NT2/D1 (cell line): ENCODE results near the gene CCER1.

Experiments
- DNase-seq: peaks from one replicate; pipeline ENCODE4 v3.0.0-alpha.2; 2011; ENCODE audit warnings: low read depth, low spot score
- H3K27me3 ChIP-seq: 2 replicates; pipeline ENCODE4 v1.6.0; 2011; ENCODE audit warnings: mild to moderate bottlenecking; ENCODE audit not compliant: insufficient read length, insufficient read depth
- H3K36me3 ChIP-seq: 2 replicates; pipeline ENCODE4 v1.6.1; 2011; ENCODE audit warnings: mild to moderate bottlenecking, low read length, mixed read lengths; ENCODE audit not compliant: insufficient read depth, insufficient read length
- H3K4me1 ChIP-seq: 2 replicates; pipeline ENCODE4 v1.5.1; 2011; ENCODE audit not compliant: insufficient read depth, insufficient read length
- H3K4me3 ChIP-seq: 2 replicates; pipeline ENCODE4 v1.5.1; 2011; ENCODE audit warnings: low read depth; ENCODE audit not compliant: insufficient read length
- H3K9ac ChIP-seq: 2 replicates; pipeline ENCODE4 v1.6.0; 2011; ENCODE audit warnings: low read depth; ENCODE audit not compliant: insufficient read length
- H3K9me3 ChIP-seq: 2 replicates; pipeline ENCODE4 v1.5.1; 2011; ENCODE audit warnings: mild to moderate bottlenecking, low read length; ENCODE audit not compliant: insufficient read depth
- SUZ12 ChIP-seq: IDR thresholded peaks from 2 replicates; pipeline ENCODE4 v1.6.1; 2011; ENCODE audit not compliant: insufficient read length, insufficient read depth; ENCODE audit errors: extremely low read depth
- YY1 ChIP-seq: IDR thresholded peaks from 2 replicates; pipeline ENCODE4 v1.6.1; 2011; ENCODE audit not compliant: insufficient read length, insufficient read depth
- ZNF274 ChIP-seq: IDR thresholded peaks from 2 replicates; pipeline ENCODE4 v1.6.1; 2011; ENCODE audit warnings: mild to moderate bottlenecking, low read depth, low read length

CCER1 gene

GRCh38 chr12:90978117-90978770 is 23.3 kb upstream of the CCER1 start:
- H3K4me3 ChIP-seq, result no peak overlapping the region
- no peaks in the 10 kb centered on the region for H3K27me3 ChIP-seq
- no peaks in the 10 kb centered on the region for H3K36me3 ChIP-seq
- no peak overlapping the region for H3K9ac ChIP-seq
- H3K9me3 ChIP-seq, result peaks cover 8% of the 10 kb centered on the region; the same call in 1 of the 2 replicates
- DNase-seq, result no peak
- H3K4me1 ChIP-seq, result no peaks in the 10 kb centered on the region
- TF ChIP-seq SUZ12 (no peak), YY1 (no peak), ZNF274 (no peak)

- no peaks in the 10 kb centered on the region for H3K27me3 ChIP-seq
- H3K36me3 ChIP-seq, result no peaks in the 10 kb centered on the region
- no peak for TF ChIP-seq ZNF274
- no peak for TF ChIP-seq SUZ12
- TF ChIP-seq YY1, result no peak
- H3K4me3 ChIP-seq, result no peak overlapping the region
- no peak for DNase-seq
- no peaks in the 10 kb centered on the region for H3K9me3 ChIP-seq
- no peak overlapping the region for H3K9ac ChIP-seq
- no peaks in the 10 kb centered on the region for H3K4me1 ChIP-seq
These were observed 22.2 kb upstream of the CCER1 start for GRCh38 chr12:90977224-90977623.

GRCh38 chr12:90974286-90974685 is 19.3 kb upstream of the CCER1 start:
- H3K36me3 ChIP-seq, result no peaks in the 10 kb centered on the region
- DNase-seq, result no peak
- TF ChIP-seq YY1 (no peak), SUZ12 (no peak), ZNF274 (no peak)
- no peaks in the 10 kb centered on the region for H3K9me3 ChIP-seq
- H3K27me3 ChIP-seq, result no peaks in the 10 kb centered on the region
- H3K4me1 ChIP-seq, result no peaks in the 10 kb centered on the region
- H3K9ac ChIP-seq, result no peak overlapping the region
- no peak overlapping the region for H3K4me3 ChIP-seq

- Histone ChIP-seq H3K4me1 (no peaks in the 10 kb centered on the region), H3K9me3 (no peaks in the 10 kb centered on the region), H3K36me3 (no peaks in the 10 kb centered on the region), H3K27me3 (no peaks in the 10 kb centered on the region), H3K9ac (no peak overlapping the region), H3K4me3 (no peak overlapping the region)
- no peak for TF ChIP-seq SUZ12
- TF ChIP-seq YY1, result no peak
- TF ChIP-seq ZNF274, result no peak
- no peak for DNase-seq
These were observed 17.2 kb upstream of the CCER1 start for GRCh38 chr12:90972226-90972625.

GRCh38 chr12:90970911-90971310 is 15.9 kb upstream of the CCER1 start:
- H3K9ac ChIP-seq, result no peak overlapping the region
- H3K27me3 ChIP-seq, result no peaks in the 10 kb centered on the region
- TF ChIP-seq ZNF274 (no peak), YY1 (no peak), SUZ12 (no peak)
- no peaks in the 10 kb centered on the region for H3K4me1 ChIP-seq
- DNase-seq, result no peak
- no peaks in the 10 kb centered on the region for H3K36me3 ChIP-seq
- no peak overlapping the region for H3K4me3 ChIP-seq
- H3K9me3 ChIP-seq, result no peaks in the 10 kb centered on the region

GRCh38 chr12:90970471-90970870 is 15.5 kb upstream of the CCER1 start:
- TF ChIP-seq ZNF274, result no peak
- TF ChIP-seq SUZ12, result no peak
- TF ChIP-seq YY1, result no peak
- no peak overlapping the region for H3K4me3 ChIP-seq
- H3K9ac ChIP-seq, result no peak overlapping the region
- no peaks in the 10 kb centered on the region for H3K9me3 ChIP-seq
- no peak for DNase-seq
- no peaks in the 10 kb centered on the region for H3K4me1 ChIP-seq
- no peaks in the 10 kb centered on the region for H3K27me3 ChIP-seq
- no peaks in the 10 kb centered on the region for H3K36me3 ChIP-seq

- Histone ChIP-seq H3K9ac (no peak overlapping the region), H3K9me3 (no peaks in the 10 kb centered on the region), H3K27me3 (no peaks in the 10 kb centered on the region), H3K4me3 (no peak overlapping the region), H3K4me1 (no peaks in the 10 kb centered on the region), H3K36me3 (no peaks in the 10 kb centered on the region)
- no peak for DNase-seq
- TF ChIP-seq ZNF274 (no peak), YY1 (no peak)
These were observed 14.9 kb upstream of the CCER1 start for GRCh38 chr12:90969851-90970250.

GRCh38 chr12:90969346-90969745 is 14.4 kb upstream of the CCER1 start:
- no peak overlapping the region for H3K9ac ChIP-seq
- TF ChIP-seq YY1, result no peak
- no peak for TF ChIP-seq SUZ12
- no peak for TF ChIP-seq ZNF274
- no peaks in the 10 kb centered on the region for H3K9me3 ChIP-seq
- no peaks in the 10 kb centered on the region for H3K36me3 ChIP-seq
- H3K4me1 ChIP-seq, result no peaks in the 10 kb centered on the region
- no peaks in the 10 kb centered on the region for H3K27me3 ChIP-seq
- no peak overlapping the region for H3K4me3 ChIP-seq
- no peak for DNase-seq
